ENCODE data around the gene MNX1.

DNA sequence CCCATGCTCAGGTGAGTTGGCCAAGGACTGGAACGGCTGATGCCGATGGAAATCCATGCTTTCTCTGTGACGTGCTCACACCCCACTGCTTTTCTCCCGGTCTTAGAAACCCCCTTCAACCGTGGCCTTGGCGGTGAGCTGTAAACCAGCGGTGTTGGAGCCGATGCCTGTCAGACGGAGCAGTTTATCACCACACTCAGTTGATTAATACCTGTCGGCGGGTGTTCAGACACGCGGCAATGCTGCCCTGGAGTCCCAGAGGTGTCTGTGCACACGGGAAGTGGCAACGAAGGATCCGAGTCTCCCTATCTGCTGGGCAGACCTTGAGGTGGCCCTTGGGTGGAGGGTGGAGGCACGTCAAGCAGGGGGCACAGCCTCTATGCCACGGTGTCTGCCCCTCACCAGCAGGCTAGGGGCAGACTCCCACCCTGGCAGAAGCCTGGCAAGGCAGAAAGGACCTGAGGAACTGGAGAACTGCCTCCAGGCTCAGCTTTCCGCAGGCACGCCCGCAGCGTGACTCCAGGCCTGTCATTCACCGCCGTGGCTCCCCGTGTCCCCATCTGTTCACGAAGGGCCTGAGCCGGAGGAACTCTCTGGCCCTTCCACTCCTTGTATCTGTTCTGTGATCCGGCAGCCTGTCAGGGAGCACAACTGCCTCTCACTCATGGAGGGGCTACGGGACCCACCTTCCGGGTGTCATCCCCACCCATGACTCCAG is 34.6 kb upstream of the MNX1 start:
- TF ChIP-seq, protein P1, sequence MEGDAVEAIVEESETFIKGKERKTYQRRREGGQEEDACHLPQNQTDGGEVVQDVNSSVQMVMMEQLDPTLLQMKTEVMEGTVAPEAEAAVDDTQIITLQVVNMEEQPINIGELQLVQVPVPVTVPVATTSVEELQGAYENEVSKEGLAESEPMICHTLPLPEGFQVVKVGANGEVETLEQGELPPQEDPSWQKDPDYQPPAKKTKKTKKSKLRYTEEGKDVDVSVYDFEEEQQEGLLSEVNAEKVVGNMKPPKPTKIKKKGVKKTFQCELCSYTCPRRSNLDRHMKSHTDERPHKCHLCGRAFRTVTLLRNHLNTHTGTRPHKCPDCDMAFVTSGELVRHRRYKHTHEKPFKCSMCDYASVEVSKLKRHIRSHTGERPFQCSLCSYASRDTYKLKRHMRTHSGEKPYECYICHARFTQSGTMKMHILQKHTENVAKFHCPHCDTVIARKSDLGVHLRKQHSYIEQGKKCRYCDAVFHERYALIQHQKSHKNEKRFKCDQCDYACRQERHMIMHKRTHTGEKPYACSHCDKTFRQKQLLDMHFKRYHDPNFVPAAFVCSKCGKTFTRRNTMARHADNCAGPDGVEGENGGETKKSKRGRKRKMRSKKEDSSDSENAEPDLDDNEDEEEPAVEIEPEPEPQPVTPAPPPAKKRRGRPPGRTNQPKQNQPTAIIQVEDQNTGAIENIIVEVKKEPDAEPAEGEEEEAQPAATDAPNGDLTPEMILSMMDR (conservative IDR thresholded peaks at IDR 0.05; ENCODE audit: low read length) = no peak
- no peak for TF ChIP-seq EZH2phosphoT487 (IDR thresholded peaks at IDR 0.05; ENCODE audit: borderline replicate concordance, low read depth, low read length)

Data from OCI-LY7 (cell line).